ENCODE measurements around the gene DCLRE1B. TPM values are rescaled to one million over a fixed set of nuclear protein-coding genes. Genes with fewer than 3 reads are reported as not detected.

The DCLRE1B gene
- total and polyA plus RNA-seq, 9 of the 15 experiments (the other 6 are each of a cell fraction or from before 2014, with no cell fraction given), result 10.6 to 28.8 (median 17.2) TPM

- 0 out of 2 replicates have a peak, but pooled peaks have one; percentile 20 for TF ChIP-seq MITF (IDR thresholded peaks at IDR 0.05)
- 0 out of 2 replicates have a peak, but pooled peaks have one; percentile 58 for TF ChIP-seq ELK3 (CRISPR knock-in tag; IDR thresholded peaks at IDR 0.05)
- no peak for TF ChIP-seq ELF1 (tag; IDR thresholded peaks at IDR 0.05)
- no peak for TF ChIP-seq RNF2 (IDR thresholded peaks at IDR 0.05)
- no peak for TF ChIP-seq NCOA6 (IDR thresholded peaks at IDR 0.05)
- TF ChIP-seq FOS (IDR thresholded peaks at IDR 0.05; ENCODE audit: extremely low read depth, insufficient read length), result no peak
- TF ChIP-seq BDP1 (IDR thresholded peaks at IDR 0.05; ENCODE audit: insufficient read depth, insufficient read length), result no peak
- no peak for TF ChIP-seq SLC30A9 (CRISPR knock-in tag; IDR thresholded peaks at IDR 0.05)
- TF ChIP-seq ZBTB5 (IDR thresholded peaks at IDR 0.05), result no peak
- TF ChIP-seq, protein P1, sequence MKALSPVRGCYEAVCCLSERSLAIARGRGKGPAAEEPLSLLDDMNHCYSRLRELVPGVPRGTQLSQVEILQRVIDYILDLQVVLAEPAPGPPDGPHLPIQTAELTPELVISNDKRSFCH (CRISPR knock-in tag; IDR thresholded peaks at IDR 0.05), result no peak
- TF ChIP-seq, protein P1 (tag; IDR thresholded peaks at IDR 0.05), result 0 out of 2 replicates have a peak, but pooled peaks have one; percentile 33
- no peak for TF ChIP-seq PBX2 (CRISPR knock-in tag; IDR thresholded peaks at IDR 0.05; ENCODE audit: low read depth)
- TF ChIP-seq PBX2 (tag; conservative IDR thresholded peaks at IDR 0.05; ENCODE audit: low read depth), result no peak; the same call in 1 of the 2 replicates
- TF ChIP-seq, protein P2, sequence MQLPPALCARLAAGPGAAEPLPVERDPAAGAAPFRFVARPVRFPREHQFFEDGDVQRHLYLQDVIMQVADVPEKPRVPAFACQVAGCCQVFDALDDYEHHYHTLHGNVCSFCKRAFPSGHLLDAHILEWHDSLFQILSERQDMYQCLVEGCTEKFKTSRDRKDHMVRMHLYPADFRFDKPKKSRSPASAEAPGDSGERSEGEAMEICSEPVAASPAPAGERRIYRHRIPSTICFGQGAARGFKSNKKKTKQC (CRISPR knock-in tag; IDR thresholded peaks at IDR 0.05), result peak; percentile 81; the same call in 1 of the 2 replicates
- no peak for TF ChIP-seq ZNF134 (CRISPR knock-in tag; conservative IDR thresholded peaks at IDR 0.05)
- TF ChIP-seq TRIM28 (IDR thresholded peaks at IDR 0.05), result peak; percentile 35; the same call in 1 of the 2 replicates
- no peak for TF ChIP-seq LARP7 (IDR thresholded peaks at IDR 0.05)
- TF ChIP-seq U2AF1 (optimal IDR thresholded peaks at IDR 0.05; ENCODE audit: low read depth, low read length), result peak; percentile 39
- no peak for TF ChIP-seq CEBPB (tag; IDR thresholded peaks at IDR 0.05)
- no peak for TF ChIP-seq BRCA1 (IDR thresholded peaks at IDR 0.05)
- 0 out of 2 replicates have a peak, but pooled peaks have one; percentile 77 for TF ChIP-seq BRCA1 (CRISPR knock-in tag; IDR thresholded peaks at IDR 0.05)
- TF ChIP-seq RFX1 (IDR thresholded peaks at IDR 0.05), result no peak
Observed at GRCh38 chr1:113929750-113930498, 24.8 kb downstream of the DCLRE1B start (continued).

Data from K562 (cell line).